HG03354 (cell line): ENCODE results near the gene PCYT2.

Experiments used
- ATAC-seq: cut with Tn5 transposase; IDR thresholded peaks from one replicate; pipeline ENCODE4 v1.9.1; 2021; ENCODE audit warnings: mild to moderate bottlenecking; ENCODE audit not compliant: unreplicated experiment, poor library complexity, severe bottlenecking

The PCYT2 gene

GRCh38 chr17:81916234-81917001 is 5.2 kb upstream of the PCYT2 start:
- no peak for ATAC-seq

- no peak for ATAC-seq
Observed at GRCh38 chr17:81915331-81915730, 4.1 kb upstream of the PCYT2 start.

- no peak for ATAC-seq
Observed at GRCh38 chr17:81914103-81914850, 3.1 kb upstream of the PCYT2 start.

- ATAC-seq: no peak
Observed at GRCh38 chr17:81913394-81914102, 2.3 kb upstream of the PCYT2 start.

GRCh38 chr17:81912441-81913309 is 1.5 kb upstream of the PCYT2 start:
- no peak for ATAC-seq

GRCh38 chr17:81911969-81912368 is 770 bp upstream of the PCYT2 start:
- no peak for ATAC-seq

GRCh38 chr17:81910840-81911276 is 341 bp downstream of the PCYT2 start:
- ATAC-seq: peak; percentile 37

- ATAC-seq: no peak
Observed at GRCh38 chr17:81909966-81910839, 996 bp downstream of the PCYT2 start.

- no peak for ATAC-seq
Observed at GRCh38 chr17:81909231-81909630, 2.0 kb downstream of the PCYT2 start.

- no peak for ATAC-seq
Observed at GRCh38 chr17:81908793-81909192, 2.4 kb downstream of the PCYT2 start.

- ATAC-seq: no peak
Observed at GRCh38 chr17:81907219-81908145, 3.7 kb downstream of the PCYT2 start.

- no peak for ATAC-seq
Observed at GRCh38 chr17:81906476-81907218, 4.6 kb downstream of the PCYT2 start.

GRCh38 chr17:81905993-81906392 is 5.2 kb downstream of the PCYT2 start:
- ATAC-seq: no peak

- no peak for ATAC-seq
Observed at GRCh38 chr17:81905424-81905875, 5.7 kb downstream of the PCYT2 start.

GRCh38 chr17:81904600-81905423 is 6.4 kb downstream of the PCYT2 start:
- ATAC-seq: no peak
